DND-41 (cell line): ENCODE data around the gene FHIT.

Source experiments
- EZH2 ChIP-seq: IDR thresholded peaks from 3 replicates; pipeline ENCODE4 v1.6.1; 2012; ENCODE audit warnings: borderline replicate concordance, low read depth, mild to moderate bottlenecking, moderate library complexity, low read length, inconsistent platforms; ENCODE audit not compliant: severe bottlenecking
- TF ChIP-seq, protein P1 (sequence below): IDR thresholded peaks from 2 replicates; pipeline ENCODE4 v1.5.1; 2012; ENCODE audit warnings: borderline replicate concordance, low read length, moderate library complexity, mild to moderate bottlenecking; ENCODE audit not compliant: poor library complexity, severe bottlenecking; ENCODE audit errors: extremely low read depth

DNA sequence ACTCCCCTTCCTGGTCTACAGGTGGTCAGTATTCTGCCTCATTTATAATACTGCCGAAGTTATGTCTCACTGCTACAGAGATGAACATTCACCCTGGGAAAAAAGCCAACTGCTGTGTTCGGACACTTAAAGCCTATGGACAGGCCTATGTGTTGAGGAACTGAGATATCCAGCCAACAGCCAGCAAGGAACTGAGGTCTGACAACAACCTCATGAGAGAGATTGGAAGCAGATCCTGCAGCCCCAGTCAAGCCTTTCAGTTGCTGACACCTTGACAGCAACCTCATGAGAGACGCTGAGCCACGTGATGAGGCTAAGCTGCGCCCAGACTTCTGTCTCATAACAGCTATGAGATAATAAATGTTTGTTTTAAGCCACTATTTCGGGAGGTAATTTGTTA, 18.2 kb upstream of the FHIT start:
- TF ChIP-seq EZH2 = no peak
- TF ChIP-seq, protein P1, sequence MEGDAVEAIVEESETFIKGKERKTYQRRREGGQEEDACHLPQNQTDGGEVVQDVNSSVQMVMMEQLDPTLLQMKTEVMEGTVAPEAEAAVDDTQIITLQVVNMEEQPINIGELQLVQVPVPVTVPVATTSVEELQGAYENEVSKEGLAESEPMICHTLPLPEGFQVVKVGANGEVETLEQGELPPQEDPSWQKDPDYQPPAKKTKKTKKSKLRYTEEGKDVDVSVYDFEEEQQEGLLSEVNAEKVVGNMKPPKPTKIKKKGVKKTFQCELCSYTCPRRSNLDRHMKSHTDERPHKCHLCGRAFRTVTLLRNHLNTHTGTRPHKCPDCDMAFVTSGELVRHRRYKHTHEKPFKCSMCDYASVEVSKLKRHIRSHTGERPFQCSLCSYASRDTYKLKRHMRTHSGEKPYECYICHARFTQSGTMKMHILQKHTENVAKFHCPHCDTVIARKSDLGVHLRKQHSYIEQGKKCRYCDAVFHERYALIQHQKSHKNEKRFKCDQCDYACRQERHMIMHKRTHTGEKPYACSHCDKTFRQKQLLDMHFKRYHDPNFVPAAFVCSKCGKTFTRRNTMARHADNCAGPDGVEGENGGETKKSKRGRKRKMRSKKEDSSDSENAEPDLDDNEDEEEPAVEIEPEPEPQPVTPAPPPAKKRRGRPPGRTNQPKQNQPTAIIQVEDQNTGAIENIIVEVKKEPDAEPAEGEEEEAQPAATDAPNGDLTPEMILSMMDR = no peak
